GM19193 (cell line): ENCODE measurements around the gene DUS2.
"Not testable (repeated sequence)": the region's sequence is repeated elsewhere in the genome, so short reads cannot be mapped to it uniquely, and the experiment has no call there.

ENCODE experiments used
- POLR2A ChIP-seq: IDR thresholded peaks from 4 replicates; pipeline ENCODE4 v1.6.1; 2011; ENCODE audit not compliant: insufficient read depth, insufficient read length; ENCODE audit errors: extremely low read depth

The DUS2 gene

DNA sequence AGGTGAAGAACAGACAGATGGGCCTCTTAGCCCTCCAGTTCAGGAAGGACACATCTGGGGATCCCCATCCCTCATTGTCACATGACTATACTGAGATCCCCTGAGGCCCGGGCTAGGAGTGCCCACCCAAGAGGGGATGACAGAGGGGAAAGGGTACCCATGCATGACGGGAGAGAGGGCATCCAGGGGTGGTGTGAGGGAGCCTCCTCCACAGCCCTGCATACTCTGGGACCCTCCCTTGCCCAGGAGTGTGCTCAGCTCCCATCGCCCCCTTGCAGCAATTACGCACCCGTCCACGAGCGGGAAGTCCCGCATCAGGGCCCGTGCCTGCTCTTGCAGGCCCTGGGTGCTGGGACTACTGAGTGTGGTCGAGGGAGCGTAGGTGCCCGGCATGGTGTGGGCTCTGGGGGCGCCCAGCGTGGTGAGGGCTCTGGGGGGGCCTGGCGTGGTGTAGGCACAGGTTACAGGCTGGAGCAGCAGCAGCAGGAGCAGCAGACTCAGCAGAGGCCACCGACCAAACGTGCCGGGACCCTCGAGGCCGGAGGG lies 30.4 kb upstream of the DUS2 start:
- no peak for TF ChIP-seq POLR2A

DNA sequence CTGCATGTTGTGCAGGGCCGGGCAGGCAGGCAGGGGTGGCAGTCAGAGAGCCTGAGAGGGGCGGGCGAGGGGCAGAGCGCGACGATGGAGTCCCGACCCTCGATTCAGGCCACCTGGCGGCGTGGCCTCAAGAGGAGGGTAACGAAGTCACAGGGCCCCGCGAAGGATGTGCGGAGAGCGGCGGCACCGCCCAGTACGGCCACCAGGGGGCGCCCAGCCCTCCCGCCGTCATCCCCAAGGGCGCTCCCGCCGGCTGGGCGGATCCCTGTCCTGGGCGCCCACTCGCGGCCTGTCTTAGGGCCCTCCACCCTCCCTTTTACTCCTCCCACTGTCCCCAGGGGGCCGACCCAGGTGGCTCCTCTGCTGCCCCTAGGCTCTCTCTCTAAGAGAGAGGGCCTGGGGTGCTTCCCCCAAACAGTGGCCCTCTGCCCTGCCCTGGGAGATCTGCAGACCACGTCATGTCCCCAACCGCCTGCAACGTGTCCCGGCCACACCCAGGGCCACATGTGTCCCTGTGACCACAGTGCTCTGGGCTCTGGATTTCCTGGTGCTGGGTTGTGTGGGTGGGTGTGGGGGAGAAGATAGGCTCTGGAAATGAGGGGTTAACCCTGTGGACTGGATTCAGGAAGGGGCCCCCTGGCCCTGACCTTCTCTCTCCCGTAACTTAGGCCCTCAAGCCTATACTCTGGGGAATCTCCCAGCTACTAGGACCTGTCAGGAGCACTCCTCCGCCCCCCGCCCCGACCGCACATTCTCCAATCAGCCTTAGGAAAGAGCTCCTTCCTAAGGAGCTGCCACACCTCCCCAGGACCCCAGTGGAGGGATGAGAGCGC lies 29.7 kb upstream of the DUS2 start:
- TF ChIP-seq POLR2A = peak; percentile 55

DNA sequence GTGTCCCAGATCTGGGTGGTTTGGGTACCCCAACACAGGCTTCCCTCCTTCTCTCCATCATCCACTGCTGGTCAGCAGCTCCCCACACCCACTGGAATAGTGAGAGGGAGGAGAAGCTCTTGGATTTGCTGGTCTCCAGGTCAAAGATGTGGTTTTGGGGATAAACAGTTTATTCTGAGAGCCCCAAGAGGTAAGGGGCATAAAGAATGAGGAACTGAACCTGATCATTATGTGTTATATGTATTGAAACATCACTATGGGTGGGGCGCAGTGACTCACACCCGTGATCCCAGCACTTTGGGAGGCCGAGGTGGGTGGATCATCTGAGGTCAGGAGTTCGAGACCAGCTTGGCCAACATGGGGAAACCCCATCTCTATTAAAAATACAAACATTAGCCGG lies 27.7 kb upstream of the DUS2 start:
- TF ChIP-seq POLR2A = no peak

DNA sequence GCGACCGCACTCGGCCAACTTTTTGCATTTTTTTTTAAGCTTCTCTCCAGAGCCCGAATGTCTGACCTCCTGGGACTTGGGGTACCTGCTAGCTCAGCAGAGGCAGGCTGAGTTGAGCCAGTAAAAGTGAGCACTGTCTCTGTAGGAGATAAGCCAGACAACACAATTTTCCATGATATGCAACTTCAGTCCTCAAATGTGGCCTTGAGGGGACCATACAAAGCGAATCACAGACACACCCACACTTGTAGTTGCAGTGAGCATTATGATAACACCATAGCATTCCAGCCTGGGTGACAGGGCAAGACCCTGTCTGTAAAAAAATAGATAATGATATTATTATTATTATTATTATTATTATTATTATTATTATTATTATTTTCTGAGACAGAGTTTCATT lies 26.4 kb upstream of the DUS2 start:
- TF ChIP-seq POLR2A = no peak

DNA sequence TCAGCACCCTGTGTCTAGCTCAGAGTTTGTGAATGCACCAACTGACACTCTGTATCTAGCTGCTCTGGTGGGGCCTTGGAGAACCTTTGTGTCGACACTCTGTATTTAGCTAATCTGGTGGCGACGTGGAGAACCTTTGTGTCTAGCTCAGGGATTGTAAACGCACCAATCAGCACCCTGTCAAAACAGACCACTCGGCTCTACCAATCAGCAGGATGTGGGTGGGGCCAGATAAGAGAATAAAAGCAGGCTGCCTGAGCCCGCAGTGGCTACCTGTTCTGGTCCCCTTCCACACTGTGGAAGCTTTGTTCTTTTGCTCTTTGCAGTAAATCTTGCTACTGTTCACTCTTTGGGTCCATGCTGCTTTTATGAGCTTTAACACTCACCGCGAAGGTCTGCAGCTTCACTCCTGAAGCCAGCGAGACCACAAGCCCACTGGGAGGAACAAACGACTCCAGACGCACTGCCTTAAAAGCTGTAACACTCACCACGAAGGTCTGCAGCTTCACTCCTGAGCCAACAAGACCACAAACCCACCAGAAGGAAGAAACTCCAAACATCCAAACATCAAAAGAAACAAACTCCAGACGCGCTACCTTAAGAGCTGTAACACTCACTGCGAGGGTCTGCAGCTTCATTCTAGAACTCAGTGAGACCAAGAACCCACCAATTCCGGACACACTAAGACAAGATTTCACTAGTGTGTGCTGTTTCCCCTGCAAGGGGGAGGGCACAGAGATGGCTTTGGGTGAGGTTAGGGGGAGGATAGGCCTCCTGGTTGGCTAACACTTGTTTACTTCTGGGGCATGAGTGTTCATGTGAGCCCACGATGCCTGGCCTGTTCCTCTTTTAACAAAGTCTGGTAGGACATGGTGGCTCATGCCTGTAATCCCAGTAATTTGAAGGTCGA lies 24.1 kb upstream of the DUS2 start, which contains the start of gene DPEP2:
Gene DPEP2 (minus strand): TSS at position 706 of the 910 bp plus-strand sequence. CDS start 6,272 bp downstream, outside the sequence.
- TF ChIP-seq POLR2A = not testable (repeated sequence)

DNA sequence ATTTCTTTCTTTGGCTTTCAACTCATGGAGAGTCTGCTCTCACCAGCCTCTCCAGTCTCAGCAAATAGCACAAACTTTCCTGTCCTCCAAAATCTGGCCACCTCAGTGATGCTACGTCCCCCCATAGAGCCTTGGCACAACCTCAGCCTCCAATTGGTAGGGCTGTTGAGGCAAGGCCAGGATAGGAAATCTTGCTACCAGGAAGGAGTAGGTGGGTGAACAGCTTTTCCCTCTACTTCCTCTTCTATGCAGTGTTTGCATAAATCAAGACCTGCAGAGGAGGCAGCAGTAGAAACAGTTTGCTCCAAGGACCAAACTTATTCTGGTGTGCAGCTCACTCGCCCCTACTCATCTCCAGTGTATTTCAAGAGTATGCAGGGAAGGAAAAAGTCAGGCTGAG lies 23.1 kb upstream of the DUS2 start:
- TF ChIP-seq POLR2A = no peak

DNA sequence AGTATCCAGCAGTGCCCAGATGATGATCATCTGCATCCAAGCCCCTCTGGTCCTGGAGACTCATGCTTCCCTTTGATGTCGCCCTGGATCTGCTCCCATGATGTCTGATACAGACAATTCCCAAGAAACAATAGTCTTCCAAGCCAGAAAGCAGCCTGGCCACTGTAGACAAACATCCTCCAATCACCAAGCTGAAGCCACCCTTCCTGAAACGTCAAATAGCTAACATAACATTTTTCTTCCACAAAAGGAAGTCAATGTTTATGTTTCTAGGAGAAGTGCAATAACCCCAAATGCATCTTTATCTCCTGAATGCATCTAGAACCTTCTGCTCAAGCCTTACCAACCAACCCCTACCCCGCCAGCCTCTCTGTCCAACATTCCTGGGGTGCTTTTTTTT lies 22.6 kb upstream of the DUS2 start:
- no peak for TF ChIP-seq POLR2A

DNA sequence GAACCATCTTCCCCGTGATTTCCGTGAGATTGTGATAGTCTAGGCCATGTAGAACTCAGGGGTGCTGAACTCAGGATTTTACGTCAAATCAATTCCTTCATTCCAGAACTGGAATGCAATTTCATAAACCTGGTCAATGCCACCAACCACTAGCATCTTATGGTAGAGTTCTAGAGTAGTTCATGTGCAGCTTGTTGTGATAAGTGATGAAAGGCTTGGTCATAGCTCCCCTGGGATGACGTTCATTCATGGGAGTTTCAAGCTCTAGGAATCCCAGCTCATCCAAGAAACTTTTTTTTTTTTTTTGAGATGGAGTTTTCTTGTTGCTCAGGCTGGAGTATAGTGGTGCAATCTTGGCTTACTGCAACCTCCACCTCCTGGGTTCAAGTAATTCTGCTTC lies 20.1 kb upstream of the DUS2 start:
- TF ChIP-seq POLR2A = no peak

DNA sequence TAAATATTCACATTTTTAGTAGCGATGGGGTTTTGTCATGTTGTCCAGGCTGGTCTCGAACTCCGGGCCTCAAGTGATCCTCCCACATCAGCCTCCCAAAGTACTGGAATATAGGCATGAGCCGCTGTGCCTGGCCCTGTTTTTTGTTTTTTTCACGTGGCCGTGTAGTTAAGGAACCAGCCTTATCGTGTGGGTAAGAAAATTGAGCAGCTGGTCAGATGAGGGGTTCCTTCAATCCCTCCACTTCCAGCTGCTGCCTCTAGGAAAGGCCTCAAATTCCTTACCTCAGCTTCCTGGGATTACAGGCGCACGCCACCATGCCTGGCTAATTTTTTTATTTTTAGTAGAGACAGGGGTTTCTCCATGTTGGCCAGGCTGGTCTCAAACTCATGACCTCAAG lies 17.9 kb upstream of the DUS2 start:
- no peak for TF ChIP-seq POLR2A

DNA sequence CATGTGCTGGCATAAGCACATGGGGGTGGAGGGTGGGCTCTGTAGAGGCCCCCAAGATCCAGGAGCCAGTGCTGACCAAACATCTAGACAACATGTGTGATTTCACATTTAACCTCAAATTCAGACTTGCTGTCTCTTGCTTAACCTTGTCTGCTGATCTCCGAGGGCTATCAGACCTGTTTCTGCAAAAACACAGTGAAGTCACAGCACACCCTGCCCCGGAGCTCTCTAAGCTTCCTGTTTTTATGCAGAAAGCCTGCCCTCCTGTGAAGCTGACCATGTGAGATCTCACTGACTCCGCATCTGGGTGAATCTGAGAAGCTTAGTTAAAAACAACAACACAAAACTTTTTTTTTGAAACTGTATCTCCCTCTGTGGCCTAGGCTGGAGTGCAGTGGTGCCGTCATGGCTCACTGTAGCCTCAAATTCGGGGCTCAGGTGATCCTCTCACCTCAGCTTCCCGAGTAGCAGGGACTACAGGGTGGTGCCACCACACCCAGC lies 17.2 kb upstream of the DUS2 start:
- no peak for TF ChIP-seq POLR2A

DNA sequence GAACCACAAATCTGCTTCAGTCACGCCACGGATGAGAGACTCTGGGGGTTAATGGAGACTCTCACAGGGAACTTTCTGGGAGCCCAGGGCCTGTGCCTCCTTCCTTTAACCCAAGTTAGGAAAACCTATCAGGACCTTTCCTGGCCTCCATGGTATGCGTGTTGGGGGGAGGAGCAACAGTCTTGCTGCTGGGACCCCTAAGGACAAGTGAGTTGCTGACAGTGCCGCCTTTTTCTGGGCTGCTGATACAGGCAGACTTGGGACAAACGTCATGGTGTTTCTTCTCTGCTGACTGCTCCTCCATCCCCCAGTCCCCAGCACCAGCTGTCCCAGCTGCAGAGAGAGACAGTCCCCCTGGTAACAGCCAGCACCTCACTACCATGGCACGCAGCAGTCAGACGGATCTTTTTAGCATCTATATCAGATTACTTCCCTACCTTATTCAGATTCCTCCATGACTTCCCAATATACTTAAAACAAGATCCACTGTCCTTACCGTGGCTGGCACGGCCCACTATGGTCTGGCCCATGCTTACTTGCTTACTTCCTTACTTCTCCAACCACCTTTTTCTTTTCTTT lies 13.8 kb upstream of the DUS2 start:
- no peak for TF ChIP-seq POLR2A

DNA sequence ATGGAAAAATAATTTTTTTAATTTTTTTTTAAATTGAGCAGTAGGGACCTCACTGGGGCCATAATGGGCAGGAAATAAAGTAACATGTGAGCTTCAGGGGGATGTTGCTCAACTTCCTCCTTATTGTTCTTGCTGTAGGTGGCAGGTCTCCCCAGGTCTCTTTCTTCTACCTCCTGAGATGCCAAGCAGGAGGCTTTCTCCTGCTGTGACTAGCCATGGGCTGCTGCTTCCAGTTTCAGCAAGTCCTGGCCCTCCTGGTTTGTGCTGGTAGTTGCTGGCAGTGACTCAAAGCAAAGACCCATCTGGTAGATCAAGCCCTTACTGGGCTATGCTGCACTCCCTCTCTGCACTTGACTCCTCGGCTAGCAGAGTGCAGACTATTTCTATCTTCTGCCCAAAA lies 9.6 kb upstream of the DUS2 start:
- no peak for TF ChIP-seq POLR2A

DNA sequence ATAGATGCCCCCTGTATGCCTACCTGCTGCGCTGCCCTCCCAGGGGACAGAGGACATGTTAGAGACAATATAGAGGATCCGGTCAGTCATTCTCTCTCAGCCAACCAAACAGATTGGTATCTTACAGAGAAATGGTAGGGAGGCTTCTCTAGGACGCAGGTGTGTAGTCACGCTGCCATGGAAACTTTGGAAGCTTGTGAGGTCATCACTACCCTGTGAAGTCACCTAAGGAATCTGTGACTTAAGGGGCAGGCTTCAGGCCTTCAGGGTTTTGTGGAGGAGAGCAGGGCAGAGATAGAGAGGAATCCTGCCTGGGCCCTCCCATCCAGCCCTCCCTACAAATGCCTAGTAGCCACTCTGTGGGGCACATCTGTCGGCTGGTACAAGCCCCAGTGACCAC lies 7.4 kb upstream of the DUS2 start, which contains the start of gene DPEP2NB:
Gene DPEP2NB (minus strand): TSS at position 231 of the 400 bp plus-strand sequence. CDS start 141 bp downstream, at position 90.
- TF ChIP-seq POLR2A = no peak

DNA sequence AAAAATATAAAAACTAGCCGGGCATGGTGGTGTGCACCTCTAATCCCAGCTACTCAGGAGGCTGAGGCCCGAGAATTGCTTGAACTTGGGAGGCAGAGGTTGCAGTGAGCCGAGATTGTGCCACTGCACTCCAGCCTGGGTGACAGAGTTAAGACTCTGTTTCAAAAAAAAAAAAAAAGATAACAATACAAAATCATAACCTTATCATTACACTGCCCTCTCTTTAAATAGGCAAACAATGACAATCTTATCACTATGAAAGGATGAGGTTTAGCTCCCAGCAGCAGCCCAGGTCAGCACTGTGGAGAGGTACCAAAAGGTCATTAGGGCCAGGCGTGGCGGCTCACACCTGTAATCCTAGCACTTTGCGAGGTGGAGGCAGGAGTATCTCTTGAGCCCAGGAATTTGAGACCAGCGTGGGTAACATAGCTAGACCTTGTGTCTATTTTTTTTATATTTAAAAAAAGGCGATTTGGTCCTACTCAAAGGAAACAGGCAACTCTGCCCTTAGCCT lies 3.9 kb upstream of the DUS2 start:
- TF ChIP-seq POLR2A = no peak
